ENCODE measurements around the gene FOXJ3. TPM values are rescaled to one million over a fixed set of nuclear protein-coding genes. Genes with fewer than 3 reads are reported as not detected.

The FOXJ3 gene
- total RNA-seq, 2 donors from 2014 or later = 39.9 to 44.8 TPM

DNA sequence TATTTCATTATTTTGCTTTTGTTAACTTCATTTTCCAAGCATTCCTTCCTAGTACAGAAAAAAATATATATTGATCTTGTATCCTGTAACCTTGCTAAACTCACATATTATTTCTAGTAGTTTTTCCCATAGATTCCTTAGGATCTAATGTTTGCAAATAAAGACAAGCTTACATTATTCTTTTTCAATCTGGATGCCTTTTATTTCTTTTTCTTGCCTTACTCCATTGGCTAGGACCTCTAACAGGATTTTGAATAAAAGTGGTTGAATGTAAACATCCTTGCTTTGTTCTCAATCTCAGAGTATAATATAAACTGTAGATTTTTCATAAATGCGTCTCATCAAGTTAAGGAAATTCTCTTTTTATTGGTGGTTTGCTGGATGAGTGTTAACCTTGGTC is 96.0 kb downstream of the FOXJ3 start:
- Histone ChIP-seq H3K9me3 (no peaks in the 10 kb centered on the region), H3K27ac (no peak overlapping the region), H3K4me3 (no peak overlapping the region), H3K36me3 (no peaks in the 10 kb centered on the region), H3K27me3 (no peaks in the 10 kb centered on the region), H3K9ac (ENCODE audit: low read depth in 2 of 2, low read length in 2 of 2) (no peak overlapping the region), H3K4me1 (no peaks in the 10 kb centered on the region)
- intact Hi-C loops (cut with DNase I) = no loop called here
- no peak for DNase-seq
- TF ChIP-seq, protein P1, sequence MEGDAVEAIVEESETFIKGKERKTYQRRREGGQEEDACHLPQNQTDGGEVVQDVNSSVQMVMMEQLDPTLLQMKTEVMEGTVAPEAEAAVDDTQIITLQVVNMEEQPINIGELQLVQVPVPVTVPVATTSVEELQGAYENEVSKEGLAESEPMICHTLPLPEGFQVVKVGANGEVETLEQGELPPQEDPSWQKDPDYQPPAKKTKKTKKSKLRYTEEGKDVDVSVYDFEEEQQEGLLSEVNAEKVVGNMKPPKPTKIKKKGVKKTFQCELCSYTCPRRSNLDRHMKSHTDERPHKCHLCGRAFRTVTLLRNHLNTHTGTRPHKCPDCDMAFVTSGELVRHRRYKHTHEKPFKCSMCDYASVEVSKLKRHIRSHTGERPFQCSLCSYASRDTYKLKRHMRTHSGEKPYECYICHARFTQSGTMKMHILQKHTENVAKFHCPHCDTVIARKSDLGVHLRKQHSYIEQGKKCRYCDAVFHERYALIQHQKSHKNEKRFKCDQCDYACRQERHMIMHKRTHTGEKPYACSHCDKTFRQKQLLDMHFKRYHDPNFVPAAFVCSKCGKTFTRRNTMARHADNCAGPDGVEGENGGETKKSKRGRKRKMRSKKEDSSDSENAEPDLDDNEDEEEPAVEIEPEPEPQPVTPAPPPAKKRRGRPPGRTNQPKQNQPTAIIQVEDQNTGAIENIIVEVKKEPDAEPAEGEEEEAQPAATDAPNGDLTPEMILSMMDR (IDR thresholded peaks at IDR 0.05) = no peak

DNA sequence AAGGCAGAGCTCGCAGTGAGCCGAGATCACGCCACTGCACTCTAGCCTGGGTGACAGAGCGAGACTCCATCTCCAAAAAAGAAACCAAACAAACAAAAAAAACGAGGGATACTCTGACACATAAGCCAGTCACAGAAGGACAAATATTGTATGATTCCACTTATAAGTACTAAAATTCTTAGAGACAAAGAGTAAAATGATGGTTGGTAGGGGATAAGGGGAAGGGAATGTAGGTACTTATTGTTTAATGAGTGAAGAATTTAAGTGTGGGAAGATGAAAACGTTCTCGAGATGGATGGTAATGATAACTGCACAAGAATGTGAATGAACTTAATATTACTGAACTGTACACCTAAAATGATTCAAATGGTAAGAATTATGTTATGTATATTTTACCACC is 103.8 kb downstream of the FOXJ3 start:
- no peaks in the 10 kb centered on the region for H3K9me3 ChIP-seq
- TF ChIP-seq, protein P1 (IDR thresholded peaks at IDR 0.05) = no peak
- no peak for DNase-seq
- no peaks in the 10 kb centered on the region for H3K4me1 ChIP-seq
- H3K9ac ChIP-seq (ENCODE audit: low read depth in 2 of 2, low read length in 2 of 2) = no peak overlapping the region
- no peaks in the 10 kb centered on the region for H3K27me3 ChIP-seq
- intact Hi-C loops (cut with DNase I) = no loop called here
- H3K4me3 ChIP-seq = no peak overlapping the region
- H3K27ac ChIP-seq = no peak overlapping the region
- H3K36me3 ChIP-seq = no peaks in the 10 kb centered on the region

DNA sequence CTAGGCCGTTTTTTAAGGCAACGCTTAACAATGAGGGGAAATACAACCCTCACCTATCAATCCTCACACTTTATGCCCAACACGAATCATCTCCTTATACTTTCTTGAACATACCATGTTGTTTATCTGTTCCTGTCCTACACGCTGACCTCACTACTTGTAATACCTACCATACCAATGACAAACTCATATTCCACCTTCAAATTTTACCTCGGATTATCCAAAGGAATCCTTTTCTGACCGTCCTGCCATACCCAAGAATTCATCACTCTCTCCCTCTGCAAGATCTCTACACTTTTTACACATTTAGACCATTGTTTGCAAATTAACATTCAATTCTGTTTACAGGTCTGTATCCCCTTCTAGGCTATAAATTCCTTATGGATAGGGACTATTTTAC is 106.1 kb downstream of the FOXJ3 start:
- Histone ChIP-seq H3K36me3 (no peaks in the 10 kb centered on the region), H3K27ac (no peak overlapping the region), H3K4me1 (no peaks in the 10 kb centered on the region), H3K9ac (ENCODE audit: low read depth in 2 of 2, low read length in 2 of 2) (no peak overlapping the region), H3K27me3 (no peaks in the 10 kb centered on the region), H3K4me3 (no peak overlapping the region), H3K9me3 (no peaks in the 10 kb centered on the region)
- intact Hi-C loops (cut with DNase I) = no loop called here
- no peak for DNase-seq
- TF ChIP-seq, protein P1 (IDR thresholded peaks at IDR 0.05) = no peak

DNA sequence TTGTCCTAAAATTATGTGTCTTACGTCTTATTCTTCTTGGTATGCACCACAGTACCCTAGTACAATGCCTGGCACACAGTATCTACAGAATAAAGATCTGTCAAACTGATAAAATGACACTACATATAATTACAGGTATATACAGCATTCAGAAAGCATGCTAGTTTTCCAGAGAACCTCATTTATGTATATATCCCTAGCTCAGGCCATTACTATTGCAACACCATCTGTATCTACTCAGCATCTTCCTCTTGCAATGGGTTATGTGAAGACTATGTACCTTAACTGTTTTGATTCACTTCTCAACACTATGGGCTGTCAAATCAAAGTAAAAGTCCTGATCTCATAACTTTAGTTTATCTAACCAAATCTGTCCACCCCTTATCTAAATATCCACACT is 112.0 kb downstream of the FOXJ3 start:
- TF ChIP-seq, protein P1 (IDR thresholded peaks at IDR 0.05) = no peak
- Histone ChIP-seq H3K9ac (ENCODE audit: low read depth in 2 of 2, low read length in 2 of 2) (no peak overlapping the region), H3K36me3 (no peaks in the 10 kb centered on the region), H3K4me3 (no peak overlapping the region), H3K9me3 (no peaks in the 10 kb centered on the region), H3K27me3 (no peaks in the 10 kb centered on the region), H3K27ac (no peak overlapping the region), H3K4me1 (no peaks in the 10 kb centered on the region)
- no peak for DNase-seq
- intact Hi-C loops (cut with DNase I) = no loop called here

DNA sequence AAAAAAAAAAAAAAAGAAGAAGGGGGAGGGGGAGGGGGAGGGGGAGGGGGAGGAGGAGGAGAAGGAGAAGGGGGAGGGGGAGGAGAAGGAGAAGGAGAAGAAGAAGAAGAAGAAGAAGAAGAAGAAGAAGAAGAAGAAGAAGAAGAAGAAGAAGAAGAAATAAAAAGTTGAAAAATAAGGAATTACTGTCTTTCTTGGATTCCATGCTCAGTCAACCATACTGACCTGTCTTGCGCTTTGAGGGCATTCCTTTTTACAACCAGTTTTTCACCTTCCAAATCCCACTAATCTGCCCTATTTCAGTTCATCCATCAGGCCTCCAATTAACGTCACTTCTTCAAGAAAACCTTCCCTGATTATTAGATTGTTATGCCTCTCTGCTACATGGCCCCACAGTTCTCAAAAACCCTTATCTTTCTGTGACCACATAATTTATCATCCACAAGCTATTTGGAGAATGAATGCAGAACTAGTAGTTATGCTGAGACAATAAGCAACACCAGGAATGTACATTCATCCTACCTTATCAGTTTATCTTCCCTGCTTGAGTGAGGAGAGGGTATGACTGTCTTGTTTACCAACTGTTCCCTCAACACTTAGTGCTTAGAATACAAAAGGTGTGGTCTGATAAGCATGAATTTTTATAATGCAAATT is 113.0 kb downstream of the FOXJ3 start:
- intact Hi-C loops (cut with DNase I) = no loop called here
- H3K9ac ChIP-seq (ENCODE audit: low read depth in 2 of 2, low read length in 2 of 2) = no peak overlapping the region
- H3K36me3 ChIP-seq = no peaks in the 10 kb centered on the region
- TF ChIP-seq, protein P1 (IDR thresholded peaks at IDR 0.05) = no peak
- H3K4me1 ChIP-seq = no peaks in the 10 kb centered on the region
- DNase-seq = no peak
- no peak overlapping the region for H3K27ac ChIP-seq
- H3K4me3 ChIP-seq = no peak overlapping the region
- no peaks in the 10 kb centered on the region for H3K9me3 ChIP-seq
- H3K27me3 ChIP-seq = no peaks in the 10 kb centered on the region
